GM12875 (cell line): ENCODE data around the gene DUSP16.
"Not testable (repeated sequence)": the region's sequence is repeated elsewhere in the genome, so short reads cannot be mapped to it uniquely, and the experiment has no call there.

Experiments used
- H3K4me3 ChIP-seq: one replicate; pipeline ENCODE4 v1.5.1; 2011; ENCODE audit warnings: low read depth, low read length, control low read depth
- CTCF ChIP-seq: IDR thresholded peaks from 2 replicates; pipeline ENCODE4 v1.5.1; 2011; ENCODE audit warnings: low read depth, mild to moderate bottlenecking, control low read depth, inconsistent platforms, low read length, moderate library complexity, borderline replicate concordance; ENCODE audit not compliant: insufficient read depth

Gene DUSP16

GRCh38 chr12:12508612-12509011 is 54.1 kb downstream of the DUSP16 start:
- TF ChIP-seq CTCF: no peak
- no peak overlapping the region for H3K4me3 ChIP-seq

- no peak overlapping the region for H3K4me3 ChIP-seq
- no peak for TF ChIP-seq CTCF
Measured at GRCh38 chr12:12507121-12507520, 55.5 kb downstream of the DUSP16 start.

- no peak overlapping the region for H3K4me3 ChIP-seq
- no peak for TF ChIP-seq CTCF
Measured at GRCh38 chr12:12506496-12506890, 56.2 kb downstream of the DUSP16 start.

- no peak for TF ChIP-seq CTCF
- no peak overlapping the region for H3K4me3 ChIP-seq
Measured at GRCh38 chr12:12505544-12506495, 56.8 kb downstream of the DUSP16 start.

GRCh38 chr12:12503384-12504078 is 59.1 kb downstream of the DUSP16 start:
- no peak overlapping the region for H3K4me3 ChIP-seq
- no peak for TF ChIP-seq CTCF

GRCh38 chr12:12502815-12503151 is 59.9 kb downstream of the DUSP16 start:
- no peak for TF ChIP-seq CTCF

GRCh38 chr12:12502130-12502814 is 60.4 kb downstream of the DUSP16 start:
- not testable (repeated sequence) for H3K4me3 ChIP-seq

More at GRCh38 chr12:12502815-12503151, 59.9 kb downstream of the DUSP16 start:
- H3K4me3 ChIP-seq: no peak overlapping the region
